Measurements from ENCODE around the gene SLC66A3.

The SLC66A3 gene

DNA sequence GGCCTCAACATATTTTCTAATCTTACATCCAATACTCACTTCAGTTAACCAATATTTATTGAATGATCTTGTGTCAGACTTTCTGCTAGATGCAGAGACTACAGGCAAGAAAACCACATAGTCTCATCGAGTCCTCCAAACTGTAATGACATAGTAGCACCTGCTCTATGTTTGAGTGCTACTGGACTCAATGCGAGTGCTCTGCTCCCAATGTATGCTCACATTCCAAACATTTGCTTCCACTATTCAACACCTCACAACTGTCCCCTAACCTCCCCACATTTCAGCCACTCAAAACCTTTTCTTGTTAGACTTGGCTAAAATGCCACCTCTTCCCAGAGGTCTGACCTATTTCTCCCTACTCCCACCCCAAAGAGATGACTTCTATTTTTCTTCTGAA is 65.2 kb downstream of the SLC66A3 start:
- DNase-seq, result no peak

DNA sequence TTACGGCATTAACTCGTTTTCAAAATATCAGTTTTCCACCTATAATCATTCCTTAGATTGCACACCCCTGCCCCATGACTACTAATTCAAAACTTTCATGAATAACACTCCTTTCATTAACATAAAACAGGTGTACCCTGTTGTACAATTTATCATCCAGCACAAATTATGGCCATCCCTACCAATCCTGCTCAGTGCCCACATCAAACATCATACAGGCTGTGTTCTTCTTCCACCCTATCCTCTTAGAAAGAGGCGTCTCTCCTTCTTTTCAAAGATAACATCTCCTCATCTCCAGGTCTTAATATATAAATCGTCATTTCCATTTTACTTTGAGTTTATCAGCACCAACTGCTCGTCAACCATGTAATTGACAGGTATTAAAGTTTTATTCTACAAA is 67.6 kb downstream of the SLC66A3 start:
- no peak for DNase-seq

DNA sequence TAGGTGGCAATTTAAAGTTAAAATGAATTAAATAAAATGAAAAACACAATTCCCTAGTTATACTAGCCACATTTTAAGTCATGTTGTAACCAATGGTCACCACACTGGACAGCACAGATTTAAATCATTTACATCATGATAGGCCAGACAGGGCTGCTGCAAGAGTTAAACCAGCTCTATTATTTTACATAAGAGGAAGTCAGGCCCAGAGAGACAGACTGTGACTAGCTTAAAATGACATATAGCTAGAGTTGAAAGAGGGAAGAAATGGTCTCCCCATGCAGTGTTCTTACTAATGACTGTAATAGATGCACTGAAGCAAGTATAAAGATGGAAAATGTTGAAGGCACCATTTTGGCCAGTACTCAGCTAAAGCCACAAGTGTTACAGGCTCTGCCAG is 69.6 kb downstream of the SLC66A3 start:
- DNase-seq, result no peak

DNA sequence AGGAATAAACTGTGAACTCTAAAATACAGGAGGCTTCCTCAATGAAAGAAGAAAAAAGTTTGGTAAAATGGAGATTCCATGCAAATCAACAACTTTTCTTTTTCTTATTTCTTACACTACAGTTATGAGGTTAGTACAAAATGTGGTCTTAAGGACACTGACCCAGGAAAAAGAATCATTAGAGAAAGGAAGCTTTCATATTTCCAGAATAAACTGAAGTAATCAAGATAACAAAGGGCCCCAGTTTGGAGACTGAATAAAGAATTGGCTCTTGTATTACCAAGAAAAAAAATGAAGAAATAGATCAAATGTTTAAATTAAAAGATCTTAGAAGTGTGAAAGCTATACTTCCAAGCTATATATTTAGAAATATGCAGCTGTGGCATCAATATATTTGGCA is 72.3 kb downstream of the SLC66A3 start:
- no peak for DNase-seq

Data from EL (cell line).